Cardiac muscle cell (in vitro differentiated cells and primary cell): ENCODE results near the gene NIM1K. TPM values are rescaled to one million over a fixed set of nuclear protein-coding genes. Genes with fewer than 3 reads are reported as not detected.

Experiments
- DNase-seq, 2 donors: peaks; one replicate each; pipeline versions ENCODE4 v3.0.0 to v3.0.0-alpha.2; 2010 to 2017; ENCODE audit warnings: low read depth in 1 of 2, low spot score in 1 of 2
- H3K27ac ChIP-seq: fragments of 200-600 bp; sonication (generic); 2 replicates; pipeline ENCODE4 v1.5.1; 2016
- H3K27me3 ChIP-seq: fragments of 200-600 bp; sonication (generic); 2 replicates; pipeline ENCODE4 v1.6.0; 2016; ENCODE audit warnings: control low read depth
- H3K36me3 ChIP-seq: fragments of 200-600 bp; sonication (generic); 2 replicates; pipeline ENCODE4 v1.5.1; 2016; ENCODE audit warnings: control low read depth
- H3K4me1 ChIP-seq: fragments of 200-600 bp; sonication (generic); 2 replicates; pipeline ENCODE4 v1.8.1; 2017; ENCODE audit warnings: low read depth, mild to moderate bottlenecking, mixed run types
- H3K4me3 ChIP-seq: fragments of 200-600 bp; sonication (generic); 2 replicates; pipeline ENCODE4 v1.5.1; 2016; ENCODE audit warnings: mild to moderate bottlenecking
- H3K9me3 ChIP-seq: fragments of 200-600 bp; sonication (generic); 2 replicates; pipeline ENCODE4 v1.5.1; 2017; ENCODE audit warnings: low read depth, mild to moderate bottlenecking, control low read depth
- CTCF ChIP-seq: IDR thresholded peaks from 2 replicates; pipeline ENCODE4 v1.5.1; 2012; ENCODE audit warnings: low read depth, mild to moderate bottlenecking, low read length
- polyA plus RNA-seq: library from polyadenylated mRNA; unstranded; fragments of >200 nt; fragmentation: Nextera tagmentation; extraction: Ambion mirVana; gene quantifications from 2 replicates; pipeline ENCODE4 v1.2.1, GENCODE V29; 2016
- total RNA-seq: library from RNA; depleted of rRNA; stranded (reverse); fragments of >200 nt; gene quantifications from 2 replicates; pipeline ENCODE4 v1.2.3, GENCODE V29; 2016

The NIM1K gene
- total and polyA plus RNA-seq, 2 experiments from 2014 or later: 0.27 to 0.98 TPM

GRCh38 chr5:43150075-43150474 lies 42.0 kb upstream of the NIM1K start:
- no peak for DNase-seq
- Histone ChIP-seq H3K4me3 (no peak overlapping the region), H3K4me1 (peaks cover 4% of the 10 kb centered on the region), H3K36me3 (no peaks in the 10 kb centered on the region), H3K9me3 (no peaks in the 10 kb centered on the region), H3K27me3 (no peaks in the 10 kb centered on the region), H3K27ac (peak overlapping the region; percentile 48)
- TF ChIP-seq CTCF: no peak

- DNase-seq: no peak
- no peak for TF ChIP-seq CTCF
- Histone ChIP-seq H3K27ac (no peak overlapping the region), H3K4me1 (peaks cover 4% of the 10 kb centered on the region), H3K9me3 (no peaks in the 10 kb centered on the region), H3K27me3 (no peaks in the 10 kb centered on the region), H3K36me3 (no peaks in the 10 kb centered on the region), H3K4me3 (no peak overlapping the region)
These were observed 41.3 kb upstream of the NIM1K start for GRCh38 chr5:43150748-43151147.

DNA sequence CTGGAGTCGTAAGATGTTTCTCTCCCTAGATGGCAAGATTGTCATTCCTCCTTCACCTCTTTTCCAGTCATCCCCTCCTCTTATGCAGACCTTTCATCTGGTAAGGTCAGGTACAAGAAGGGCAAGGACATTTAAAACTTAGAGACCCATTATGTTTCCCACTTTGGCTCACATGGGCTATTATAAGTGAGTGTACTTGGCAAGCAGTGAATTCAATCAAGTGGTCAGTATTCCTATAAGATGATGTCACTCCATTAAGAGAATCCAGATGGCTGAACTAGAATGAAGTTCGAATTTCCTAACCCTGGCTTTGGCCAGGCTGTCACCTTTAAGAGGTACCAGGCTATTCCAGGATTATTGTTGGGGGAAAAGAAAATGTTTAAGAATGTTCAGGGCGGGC lies 39.1 kb upstream of the NIM1K start:
- Histone ChIP-seq H3K27me3 (no peaks in the 10 kb centered on the region), H3K4me3 (no peak overlapping the region), H3K27ac (no peak overlapping the region), H3K9me3 (no peaks in the 10 kb centered on the region), H3K4me1 (peaks cover 4% of the 10 kb centered on the region), H3K36me3 (no peaks in the 10 kb centered on the region)
- no peak for DNase-seq
- no peak for TF ChIP-seq CTCF

DNA sequence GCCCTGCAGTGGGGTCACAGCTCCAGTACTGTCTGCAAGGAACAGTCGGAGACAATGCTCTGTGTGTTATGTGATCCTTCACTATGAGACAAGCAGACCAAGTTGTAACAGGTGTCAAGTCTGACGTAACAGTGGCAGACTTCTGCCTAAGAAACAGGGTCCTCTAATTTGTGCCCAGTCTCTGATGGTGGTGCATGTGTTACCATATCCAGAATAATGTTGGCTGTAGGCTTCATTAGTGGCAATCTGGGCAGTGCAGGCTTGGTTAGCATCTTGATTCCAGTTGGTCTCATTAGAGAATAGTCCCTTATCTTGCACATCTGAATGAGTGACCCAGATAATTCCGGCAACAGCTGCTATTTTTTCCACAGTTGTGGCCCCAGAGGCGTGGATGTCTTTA lies 37.6 kb upstream of the NIM1K start:
- H3K4me3 ChIP-seq: no peak overlapping the region
- no peak for DNase-seq
- no peak overlapping the region for H3K27ac ChIP-seq
- no peak for TF ChIP-seq CTCF
- H3K27me3 ChIP-seq: no peaks in the 10 kb centered on the region
- no peaks in the 10 kb centered on the region for H3K36me3 ChIP-seq
- no peaks in the 10 kb centered on the region for H3K9me3 ChIP-seq
- H3K4me1 ChIP-seq: peaks cover 4% of the 10 kb centered on the region

DNA sequence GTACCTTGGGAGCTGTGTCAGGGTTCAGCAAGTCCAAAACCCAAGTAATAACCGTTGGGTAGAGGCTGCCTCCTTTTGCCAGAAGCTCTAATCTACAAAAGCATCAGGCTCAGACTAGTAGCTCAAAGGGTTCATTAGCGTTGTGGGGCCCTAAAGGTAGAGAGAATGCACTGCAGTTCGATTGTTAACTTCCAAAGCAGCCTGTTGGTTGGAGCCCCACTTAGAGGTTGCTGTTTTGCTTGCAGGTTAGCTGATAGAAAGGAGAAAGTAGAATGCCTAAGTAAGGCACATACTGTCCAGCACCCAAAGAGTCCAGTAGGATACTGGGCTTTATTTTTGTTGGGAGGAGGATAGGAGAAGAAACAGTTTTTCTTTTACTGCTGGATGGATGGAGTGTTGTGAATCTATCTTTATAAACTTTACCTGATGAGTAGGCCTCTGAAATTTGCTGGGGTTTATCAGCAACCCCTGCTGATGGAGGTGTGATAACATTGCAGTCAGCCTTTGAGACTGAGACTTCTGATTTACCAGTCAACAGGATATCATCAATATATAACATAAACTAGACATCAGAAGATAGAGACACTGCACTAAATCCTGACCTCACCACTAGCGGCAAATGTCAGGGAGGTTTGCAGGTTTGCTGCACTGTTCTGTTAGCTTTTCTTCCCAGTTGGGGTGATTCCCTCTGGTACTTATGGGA lies 36.5 kb upstream of the NIM1K start:
- DNase-seq: peak in 1 of 2 donors; percentile 3
- peaks cover 4% of the 10 kb centered on the region for H3K4me1 ChIP-seq
- no peak for TF ChIP-seq CTCF
- H3K36me3 ChIP-seq: no peaks in the 10 kb centered on the region
- no peaks in the 10 kb centered on the region for H3K27me3 ChIP-seq
- no peak overlapping the region for H3K27ac ChIP-seq
- no peak overlapping the region for H3K4me3 ChIP-seq
- no peaks in the 10 kb centered on the region for H3K9me3 ChIP-seq
